Measurements from ENCODE around the gene ZGLP1.
"Not testable (repeated sequence)": the region's sequence is repeated elsewhere in the genome, so short reads cannot be mapped to it uniquely, and the experiment has no call there.

Gene ZGLP1

DNA sequence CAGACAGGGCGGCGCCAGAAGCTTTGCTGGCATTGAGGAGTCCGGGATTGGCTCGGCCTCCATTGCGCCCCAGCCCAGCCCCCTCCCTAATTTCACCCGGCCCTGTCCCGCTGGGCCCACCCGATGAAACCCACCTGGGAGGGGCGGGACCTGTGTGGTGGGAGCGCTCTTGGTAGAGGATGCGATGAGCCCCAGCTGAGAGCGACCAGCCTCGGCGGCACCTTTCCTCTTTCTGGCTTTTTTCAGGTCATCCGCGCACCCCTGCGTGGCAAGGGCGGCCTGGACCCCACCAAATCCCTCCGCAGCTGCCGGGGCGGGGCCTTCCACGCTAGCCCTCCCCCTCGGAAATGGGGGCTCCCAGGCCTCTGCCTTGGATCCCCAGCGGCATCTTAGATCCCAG is at the start of gene ZGLP1:
Gene ZGLP1, minus strand, starts transcription at position 393 of the 400 bp plus-strand sequence.
- DNase-seq (ENCODE audit: extremely low read depth in 1 of 2, low read depth in 1 of 2) = no peak

DNA sequence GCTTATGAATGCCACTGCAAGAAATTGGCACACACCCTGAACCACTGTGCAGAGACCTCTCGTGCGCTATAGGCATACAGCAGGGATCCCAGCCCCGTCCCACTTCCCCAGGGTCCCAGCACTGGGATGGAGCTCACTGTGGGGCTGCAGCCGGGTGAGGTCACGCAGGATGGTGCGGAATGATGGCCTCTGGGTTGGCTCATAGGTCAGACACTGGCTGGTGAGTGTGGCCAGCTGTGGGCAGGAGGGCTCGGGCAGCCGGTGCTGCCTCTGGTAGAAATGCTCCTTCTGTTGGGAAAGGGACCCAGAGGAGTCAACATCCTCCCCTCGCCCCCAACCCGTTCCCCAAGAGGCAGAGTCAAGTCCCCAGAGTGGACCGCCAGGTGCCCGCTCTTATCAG is 46.8 kb upstream of the ZGLP1 start:
- no peak for DNase-seq (ENCODE audit: extremely low read depth in 1 of 2, low read depth in 1 of 2)

DNA sequence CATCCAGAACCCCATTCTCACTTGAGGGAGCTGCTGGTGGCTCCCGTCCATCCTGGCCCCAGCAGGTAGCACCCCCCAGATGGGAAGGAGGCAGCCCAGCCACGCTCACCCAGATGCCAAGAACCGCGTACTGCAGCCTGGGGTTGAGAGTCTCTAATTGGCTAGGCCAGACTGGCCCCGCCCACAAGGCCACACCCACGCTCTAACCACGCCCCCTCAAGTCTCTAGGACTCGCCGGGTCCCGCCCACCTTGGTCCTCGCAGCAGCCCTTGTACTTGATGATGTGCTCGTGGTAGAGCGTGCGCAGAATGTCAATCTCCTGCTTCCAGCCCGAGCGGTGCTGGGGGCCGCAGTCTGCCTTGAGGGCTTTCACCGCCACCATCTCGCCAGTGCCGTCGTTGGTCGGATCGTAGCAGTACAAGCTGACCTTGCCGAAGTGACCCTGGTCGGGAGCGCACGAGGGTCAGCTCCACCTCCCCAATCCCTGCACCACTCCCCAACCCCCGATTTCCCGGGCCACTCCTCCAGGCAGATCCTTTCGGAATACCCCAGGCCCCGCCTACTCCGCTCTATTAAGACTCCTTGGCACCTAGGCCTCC is 44.3 kb upstream of the ZGLP1 start:
- DNase-seq (ENCODE audit: extremely low read depth in 1 of 2, low read depth in 1 of 2) = no peak

DNA sequence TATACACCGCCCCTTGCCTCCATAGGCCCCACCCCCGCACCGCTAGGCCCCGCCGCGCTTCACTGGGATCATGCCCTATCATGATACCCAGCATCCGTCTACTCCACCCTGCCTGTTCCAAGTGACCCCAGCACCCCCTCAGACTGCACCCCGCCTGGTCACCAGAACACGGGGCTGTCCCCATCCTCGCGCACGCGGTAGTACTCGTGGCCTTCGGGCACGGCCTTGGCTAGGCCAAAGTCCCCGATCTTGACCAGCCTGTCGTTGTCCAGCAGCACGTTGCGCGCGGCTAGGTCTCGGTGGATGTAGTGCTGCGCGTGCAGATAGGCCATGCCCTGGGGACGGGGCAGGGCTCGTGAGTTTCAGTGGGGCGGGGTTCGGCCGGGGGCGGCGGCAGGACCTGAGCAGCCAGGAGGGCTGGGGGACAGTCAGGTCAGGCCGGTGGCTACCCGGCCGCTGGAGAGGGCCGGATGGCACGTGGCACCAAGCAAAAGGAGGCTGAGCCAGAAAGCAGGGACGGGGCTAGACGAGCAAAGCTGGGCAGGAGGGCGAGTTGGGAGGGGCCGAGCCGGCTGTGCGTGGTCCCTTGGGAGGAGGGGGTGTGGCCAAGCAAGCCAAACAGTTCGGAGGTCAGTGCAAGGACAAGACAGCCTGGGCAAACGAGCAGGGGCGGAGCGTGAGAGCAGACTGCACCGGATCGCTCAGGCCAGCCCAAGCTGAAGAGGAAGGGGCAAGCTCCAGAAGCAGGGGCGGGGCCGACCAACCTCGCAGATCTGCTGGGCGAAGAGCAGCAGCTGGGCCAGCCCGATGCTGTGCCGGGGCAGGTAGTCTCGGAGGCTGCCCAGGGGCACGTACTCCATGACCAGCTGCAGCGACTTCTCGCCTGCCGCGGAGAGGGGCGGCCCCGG is 43.4 kb upstream of the ZGLP1 start:
- no peak for DNase-seq (ENCODE audit: extremely low read depth in 1 of 2, low read depth in 1 of 2)

DNA sequence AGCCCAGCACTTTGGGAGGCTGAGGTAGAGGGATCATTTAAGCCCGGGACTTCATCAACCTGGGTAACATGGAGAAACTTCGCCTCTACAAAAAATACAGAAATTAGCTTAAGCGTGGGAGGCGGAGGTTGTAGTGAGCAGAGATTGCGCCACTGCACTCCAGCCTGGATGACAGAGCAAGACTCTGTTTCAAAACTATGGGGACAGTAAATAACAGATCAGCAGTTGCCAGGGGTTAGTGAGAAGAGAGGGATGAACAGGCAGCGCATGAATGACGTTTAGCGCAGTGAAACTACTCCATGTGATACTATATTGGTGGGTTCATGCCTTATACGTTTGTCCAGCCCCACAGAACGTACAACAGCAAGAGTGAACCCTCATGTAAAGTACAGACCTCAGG is 36.9 kb upstream of the ZGLP1 start:
- DNase-seq (ENCODE audit: extremely low read depth in 1 of 2, low read depth in 1 of 2) = no peak

DNA sequence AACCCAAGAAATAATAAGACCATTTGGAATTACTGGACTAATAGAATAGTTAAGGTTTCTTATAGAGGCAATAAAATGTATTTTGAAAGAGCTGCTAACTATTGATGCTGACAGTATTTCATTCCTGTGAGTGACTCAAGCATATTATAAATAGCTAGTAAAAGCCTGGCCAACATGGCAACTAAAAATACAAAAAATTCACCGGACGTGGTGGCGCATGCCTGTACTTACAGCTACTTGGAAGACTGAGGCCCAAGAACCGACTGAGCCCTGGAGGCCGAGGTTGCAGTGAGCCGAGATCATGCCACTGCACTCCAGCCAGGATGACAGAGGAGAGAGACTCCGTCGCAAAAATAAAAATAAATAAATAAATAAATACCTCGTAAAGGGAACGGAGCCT is 35.2 kb upstream of the ZGLP1 start:
- DNase-seq (ENCODE audit: extremely low read depth in 1 of 2, low read depth in 1 of 2) = no peak

DNA sequence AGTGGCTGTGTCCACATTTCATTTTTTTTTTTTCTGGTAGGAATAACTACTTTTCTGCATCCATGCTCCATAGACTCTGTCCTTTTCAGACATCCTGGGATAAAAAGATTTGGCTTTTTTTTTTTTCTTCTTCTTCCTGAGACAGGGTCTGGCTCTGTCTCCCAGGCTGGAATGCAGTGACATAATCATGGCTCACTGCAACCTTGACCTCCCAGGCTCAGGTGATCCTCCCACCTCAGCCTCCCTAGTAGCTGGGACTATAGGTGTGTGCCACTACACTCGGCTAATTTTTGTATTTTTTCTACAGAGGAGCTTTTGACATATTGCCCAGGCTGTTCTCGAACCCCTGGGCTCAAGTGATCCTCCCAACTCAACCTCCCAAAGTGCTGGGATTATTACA is 33.9 kb upstream of the ZGLP1 start:
- no peak for DNase-seq (ENCODE audit: extremely low read depth in 1 of 2, low read depth in 1 of 2)

DNA sequence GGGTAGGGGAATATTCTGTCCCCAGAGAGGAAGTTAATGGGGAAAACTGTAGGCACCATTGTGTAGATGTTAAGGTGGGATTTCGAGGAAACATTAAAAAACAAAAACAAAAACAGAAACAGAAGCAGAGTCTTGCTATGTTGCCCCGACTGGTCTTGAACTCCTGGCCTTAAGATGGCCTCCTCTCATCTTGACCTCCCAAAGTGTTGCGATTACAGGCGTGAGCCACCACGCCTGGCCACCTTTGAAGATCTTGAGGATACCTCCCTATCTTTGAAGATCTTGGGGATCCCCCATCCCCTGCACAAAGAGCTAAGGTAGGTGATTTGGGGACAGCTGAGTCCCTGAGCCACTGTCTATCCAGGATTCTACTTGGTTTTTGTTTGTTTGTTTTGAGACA is 30.4 kb upstream of the ZGLP1 start:
- DNase-seq (ENCODE audit: extremely low read depth in 1 of 2, low read depth in 1 of 2) = no peak

DNA sequence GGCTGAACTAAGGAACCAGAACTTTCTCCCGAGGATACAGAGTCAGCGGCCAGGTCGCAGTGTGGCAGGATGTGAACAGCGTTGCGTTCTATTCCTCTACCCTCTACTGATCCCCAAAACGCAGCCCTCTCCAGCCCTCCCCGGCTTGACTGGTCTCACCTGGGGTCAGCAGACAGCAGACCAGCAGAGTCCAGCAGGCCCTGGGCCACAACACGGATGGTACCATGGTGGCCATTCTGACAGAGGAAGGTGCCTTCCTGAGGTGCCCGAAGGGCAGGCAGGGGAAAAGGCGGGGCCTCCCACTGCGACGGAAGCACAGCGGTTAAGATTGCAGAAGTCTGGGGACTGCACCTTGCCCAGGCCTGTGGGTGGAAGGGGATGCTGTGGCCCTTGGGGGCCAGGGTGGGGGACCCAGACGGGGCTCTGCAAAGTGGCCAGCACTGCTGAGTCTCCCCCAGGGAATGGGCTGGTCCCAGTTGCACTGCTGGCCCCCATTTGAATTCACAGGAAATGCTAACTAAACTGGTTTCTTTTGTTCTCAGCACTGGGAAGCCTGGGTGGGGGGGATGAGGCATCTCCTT is 29.9 kb upstream of the ZGLP1 start, which contains the start of gene ICAM3:
Gene ICAM3, minus strand, starts transcription at position 245 of the 581 bp plus-strand sequence. Its CDS starts 10 bp downstream, at position 235.
- DNase-seq (ENCODE audit: extremely low read depth in 1 of 2, low read depth in 1 of 2) = peak in 1 of 2 donors; percentile 50

DNA sequence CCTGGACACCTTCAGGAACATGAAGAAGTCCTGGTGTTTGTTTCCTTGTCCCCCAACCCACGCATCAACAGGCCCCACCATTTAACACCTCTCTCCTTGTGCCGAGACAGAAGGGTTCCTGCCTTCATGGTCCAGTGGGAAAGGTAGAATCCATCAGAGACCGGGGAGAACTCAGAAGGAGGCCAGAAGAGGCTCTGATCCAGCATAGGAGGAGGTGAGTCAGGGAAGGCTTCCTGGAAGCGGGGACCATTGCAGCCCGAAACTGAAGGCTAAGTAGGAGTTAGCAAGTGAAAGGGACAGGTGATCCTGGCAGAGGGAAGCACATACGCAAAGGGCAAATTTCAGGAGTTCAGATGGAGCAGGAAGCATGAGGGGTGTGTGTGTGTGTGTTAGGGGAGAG is 29.3 kb upstream of the ZGLP1 start:
- no peak for DNase-seq (ENCODE audit: extremely low read depth in 1 of 2, low read depth in 1 of 2)

DNA sequence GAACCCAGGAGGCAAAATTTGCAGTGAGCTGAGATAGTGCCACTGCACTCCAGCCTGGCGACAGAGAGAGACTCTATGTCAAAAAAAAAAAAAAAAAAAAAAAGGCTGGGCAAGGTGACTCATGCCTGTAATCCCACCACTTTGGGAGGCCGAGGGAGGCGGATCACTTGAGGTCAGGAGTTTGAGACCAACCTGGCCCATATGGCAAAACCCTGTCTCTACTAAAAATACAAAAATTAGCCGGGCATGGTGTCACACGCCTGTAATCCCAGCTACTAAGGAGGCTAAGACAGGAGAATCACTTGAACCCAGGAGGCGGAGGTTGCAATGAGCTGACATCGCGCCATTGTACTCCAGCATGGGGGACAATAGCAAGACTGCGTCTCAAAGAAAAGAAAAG is 27.1 kb upstream of the ZGLP1 start:
- DNase-seq (ENCODE audit: extremely low read depth in 1 of 2, low read depth in 1 of 2) = not testable (repeated sequence)

DNA sequence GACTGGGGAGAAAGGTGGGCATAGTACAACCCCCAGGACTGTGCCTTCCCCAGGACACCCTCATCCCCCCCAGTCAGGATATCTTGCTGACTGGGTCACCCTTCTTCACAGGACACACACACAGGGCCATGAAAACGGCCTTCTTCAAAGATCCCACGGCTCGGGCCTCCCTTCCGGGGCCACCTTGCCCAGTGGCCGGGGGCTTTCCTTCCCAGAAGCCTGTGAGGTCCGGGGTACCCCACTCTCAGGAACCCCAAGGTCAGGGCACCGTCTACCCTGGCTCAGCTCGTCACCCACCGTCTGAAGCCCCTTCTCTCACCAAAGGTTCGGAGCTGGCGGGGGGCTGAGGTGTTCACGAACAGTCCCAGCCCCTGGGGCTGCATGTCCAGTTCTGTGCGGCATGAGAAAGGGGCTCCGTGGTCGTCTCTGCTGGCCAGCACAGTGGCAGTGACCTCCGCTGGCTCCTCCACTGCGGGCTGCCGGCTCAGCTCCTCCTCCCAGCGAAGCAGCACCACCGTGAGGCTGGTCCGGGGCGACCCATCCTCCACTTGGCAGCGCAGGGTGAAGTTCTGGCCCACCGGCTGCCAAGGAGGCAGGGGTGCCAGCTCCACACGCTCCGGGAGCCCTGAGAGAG is 25.9 kb upstream of the ZGLP1 start:
- DNase-seq (ENCODE audit: extremely low read depth in 1 of 2, low read depth in 1 of 2) = no peak

DNA sequence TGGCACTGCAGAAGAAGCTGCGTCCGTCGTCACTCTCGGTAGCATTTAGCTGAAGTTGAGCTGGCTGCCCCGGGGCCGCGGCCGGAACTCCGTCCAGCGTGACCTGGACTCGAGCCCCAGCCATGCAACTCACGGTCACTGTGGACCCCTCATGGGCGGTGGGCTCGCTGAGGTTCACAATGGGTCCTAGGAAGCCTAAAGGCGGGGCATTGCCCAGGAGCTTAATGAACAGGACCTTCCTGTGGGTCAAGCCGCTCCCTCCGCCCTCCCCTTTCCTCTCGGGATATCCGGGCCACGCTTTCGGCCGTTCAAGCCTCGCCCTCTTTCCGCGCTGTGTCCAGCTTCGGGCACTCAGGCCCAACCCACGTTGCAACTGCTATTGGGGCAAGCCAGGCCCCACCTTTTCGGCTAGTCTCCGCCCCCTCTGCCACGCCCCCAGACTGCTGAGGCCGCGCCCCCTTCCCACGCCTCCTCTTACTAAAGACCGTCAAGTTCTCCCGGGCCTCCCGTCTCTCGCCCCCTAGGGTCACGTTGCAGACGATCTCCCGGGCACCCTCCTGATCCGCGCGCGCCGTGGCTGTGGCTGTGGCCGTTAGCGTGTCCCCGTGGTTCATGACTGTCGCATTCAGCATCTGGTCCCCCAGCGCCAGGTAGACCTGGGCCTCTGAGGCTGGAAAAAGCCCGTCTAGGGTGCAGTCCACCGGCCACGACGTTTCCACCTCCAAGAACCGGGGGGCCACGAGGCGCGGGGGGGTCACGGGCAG is 25.2 kb upstream of the ZGLP1 start:
- DNase-seq (ENCODE audit: extremely low read depth in 1 of 2, low read depth in 1 of 2) = no peak

DNA sequence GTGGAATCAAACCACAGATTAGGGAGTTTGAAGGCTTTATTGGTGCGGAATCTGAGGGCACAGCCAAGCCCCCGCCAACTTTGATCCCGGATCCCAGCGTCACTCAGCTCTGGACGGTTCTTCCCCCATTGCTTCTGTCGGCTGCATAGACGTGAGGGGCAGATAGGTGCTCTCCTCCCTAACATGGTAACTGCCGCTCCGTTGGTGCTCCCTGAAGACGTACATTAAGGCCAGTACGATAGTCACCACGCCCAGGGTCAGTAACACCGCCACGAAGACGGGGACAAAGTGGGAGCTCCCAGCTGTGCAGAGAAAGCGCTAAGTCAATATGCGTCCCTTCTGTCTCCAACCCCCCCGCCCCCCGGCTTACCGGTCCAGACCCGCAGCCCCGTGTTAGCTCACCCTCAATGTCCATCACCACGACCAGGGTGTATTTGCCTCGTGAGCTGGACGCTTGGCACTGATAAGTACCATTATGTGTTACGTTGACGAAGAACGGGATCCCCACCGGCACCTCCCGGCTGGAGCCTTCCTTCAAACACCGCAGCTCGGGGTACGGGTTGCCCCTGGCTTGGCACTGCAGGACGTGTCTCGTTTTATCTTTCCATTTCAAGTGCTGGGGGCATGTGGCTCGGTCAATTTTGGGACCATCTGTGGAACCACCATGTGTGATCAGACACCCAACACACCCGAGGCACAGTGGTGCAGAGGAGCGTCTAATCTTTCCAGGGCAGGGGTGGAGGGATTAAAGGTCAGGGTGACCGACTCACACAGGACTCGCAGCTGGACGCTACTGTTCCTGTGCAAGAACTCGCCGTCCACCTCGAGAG is 24.4 kb upstream of the ZGLP1 start:
- no peak for DNase-seq (ENCODE audit: extremely low read depth in 1 of 2, low read depth in 1 of 2)

DNA sequence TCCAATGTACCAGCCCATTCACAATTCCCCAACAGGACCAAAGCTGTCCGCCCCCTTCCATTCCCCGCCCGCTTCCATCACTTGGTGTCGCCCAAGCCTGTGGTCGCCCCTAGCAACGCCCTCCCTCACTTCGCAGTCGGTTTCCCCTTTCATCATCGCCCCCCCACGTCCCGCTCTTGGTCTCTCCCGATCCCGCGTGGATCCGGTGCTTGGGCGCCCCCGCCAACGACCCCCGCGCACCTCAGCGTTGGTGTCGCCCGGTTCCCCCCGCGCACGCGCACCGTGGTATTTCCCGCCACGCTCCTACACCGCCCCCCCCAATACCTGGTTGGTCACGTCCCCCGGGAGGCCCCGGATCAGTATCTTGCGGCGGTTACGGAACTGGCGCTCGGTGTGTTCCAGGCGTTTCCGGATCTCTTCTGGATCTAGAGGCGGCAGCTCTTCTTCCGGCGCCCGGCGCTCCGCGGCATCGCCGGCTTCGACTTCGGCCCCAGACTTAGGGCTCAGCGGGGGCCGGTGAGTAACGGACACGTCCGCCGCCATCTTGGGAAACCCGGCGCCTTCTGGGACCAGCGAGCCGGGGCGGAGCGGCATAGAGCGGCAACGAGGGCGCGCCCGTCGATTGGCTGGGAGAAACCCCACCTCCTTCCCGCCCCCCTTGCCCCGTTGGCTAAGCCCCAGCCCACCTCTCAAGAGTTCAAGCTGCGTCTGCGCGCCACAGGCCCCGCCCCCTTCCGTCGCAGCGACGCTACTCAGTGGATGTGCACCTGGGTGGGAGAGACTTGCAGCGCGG is 23.5 kb upstream of the ZGLP1 start, which contains the start of gene RAVER1:
Gene RAVER1, minus strand, starts transcription at position 565 of the 793 bp plus-strand sequence. Its CDS starts 22 bp downstream, at position 543.
- DNase-seq (ENCODE audit: extremely low read depth in 1 of 2, low read depth in 1 of 2) = peak; percentile 96

DNA sequence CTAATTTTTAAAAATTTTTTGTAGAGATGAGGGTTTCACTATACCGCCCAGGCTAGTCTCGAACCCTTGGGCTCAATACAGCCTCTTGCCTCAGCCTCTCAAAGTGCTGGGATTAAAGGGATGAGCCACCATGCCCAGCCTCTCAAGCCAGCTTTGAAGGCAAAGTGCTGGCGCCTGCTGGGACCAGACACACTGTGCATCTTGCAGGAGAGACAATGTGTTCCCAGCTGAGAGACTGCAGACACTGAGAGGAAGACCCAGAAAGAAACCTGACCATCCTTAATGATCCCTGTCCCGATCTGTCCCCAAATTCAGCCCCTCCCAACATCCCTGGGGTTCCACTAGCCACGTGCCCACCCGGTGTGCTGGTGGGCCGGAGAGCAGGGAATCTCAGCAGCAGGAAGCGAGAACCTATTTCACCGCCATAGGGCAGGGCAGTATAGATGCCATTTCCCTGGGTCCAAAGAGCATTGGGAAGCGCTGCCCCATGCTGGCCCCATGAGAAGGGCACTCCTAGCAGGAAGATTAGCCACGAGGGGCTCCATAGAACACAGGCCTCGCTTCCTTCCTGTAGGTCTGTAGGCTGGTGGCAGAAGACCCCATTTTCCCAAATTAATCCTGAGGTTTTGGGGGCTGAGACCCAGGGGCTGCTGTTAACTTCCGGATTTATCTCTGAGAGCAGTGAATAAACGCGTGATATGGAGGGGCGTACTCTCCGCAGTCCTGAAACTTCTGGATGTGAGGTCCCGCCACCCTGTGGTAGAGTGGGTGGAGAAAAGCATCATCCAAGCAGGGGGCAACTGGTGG is 22.7 kb upstream of the ZGLP1 start:
- DNase-seq (ENCODE audit: extremely low read depth in 1 of 2, low read depth in 1 of 2) = no peak

DNA sequence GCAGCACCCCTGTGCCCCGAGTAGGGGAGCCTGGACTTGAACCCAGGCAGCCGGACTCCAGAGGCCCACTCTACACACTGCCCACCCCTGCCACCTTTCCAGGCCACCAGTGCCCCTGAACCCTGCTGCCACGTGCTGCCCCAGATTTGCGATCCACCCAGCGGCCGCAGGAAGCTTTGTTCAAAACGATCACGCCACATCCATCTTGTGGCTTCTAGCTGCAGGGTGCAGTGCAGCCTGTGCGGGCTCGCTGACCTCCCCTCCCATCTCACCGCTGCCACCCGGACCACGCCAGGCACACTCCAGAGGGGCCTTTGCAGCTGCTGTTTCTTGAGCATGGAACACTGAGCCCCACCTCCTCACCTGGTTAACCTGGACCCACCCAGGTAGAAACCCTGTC is 19.9 kb upstream of the ZGLP1 start:
- DNase-seq (ENCODE audit: extremely low read depth in 1 of 2, low read depth in 1 of 2) = no peak

Measured in activated CD8-positive, alpha-beta memory T cell treated with anti-CD3 and anti-CD28 coated beads for 1 hour (primary cell).